ENCODE measurements around the gene MTHFD1L. TPM values are rescaled to one million over a fixed set of nuclear protein-coding genes. Genes with fewer than 3 reads are reported as not detected.

Gene MTHFD1L
- total RNA-seq, 2 donors from 2014 or later = 4.1 to 12.2 TPM

- TF ChIP-seq, protein P1, sequence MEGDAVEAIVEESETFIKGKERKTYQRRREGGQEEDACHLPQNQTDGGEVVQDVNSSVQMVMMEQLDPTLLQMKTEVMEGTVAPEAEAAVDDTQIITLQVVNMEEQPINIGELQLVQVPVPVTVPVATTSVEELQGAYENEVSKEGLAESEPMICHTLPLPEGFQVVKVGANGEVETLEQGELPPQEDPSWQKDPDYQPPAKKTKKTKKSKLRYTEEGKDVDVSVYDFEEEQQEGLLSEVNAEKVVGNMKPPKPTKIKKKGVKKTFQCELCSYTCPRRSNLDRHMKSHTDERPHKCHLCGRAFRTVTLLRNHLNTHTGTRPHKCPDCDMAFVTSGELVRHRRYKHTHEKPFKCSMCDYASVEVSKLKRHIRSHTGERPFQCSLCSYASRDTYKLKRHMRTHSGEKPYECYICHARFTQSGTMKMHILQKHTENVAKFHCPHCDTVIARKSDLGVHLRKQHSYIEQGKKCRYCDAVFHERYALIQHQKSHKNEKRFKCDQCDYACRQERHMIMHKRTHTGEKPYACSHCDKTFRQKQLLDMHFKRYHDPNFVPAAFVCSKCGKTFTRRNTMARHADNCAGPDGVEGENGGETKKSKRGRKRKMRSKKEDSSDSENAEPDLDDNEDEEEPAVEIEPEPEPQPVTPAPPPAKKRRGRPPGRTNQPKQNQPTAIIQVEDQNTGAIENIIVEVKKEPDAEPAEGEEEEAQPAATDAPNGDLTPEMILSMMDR (IDR thresholded peaks at IDR 0.05) = no peak
- no peaks in the 10 kb centered on the region for H3K36me3 ChIP-seq
- no peak overlapping the region for H3K4me3 ChIP-seq
- no peaks in the 10 kb centered on the region for H3K27me3 ChIP-seq
- H3K9me3 ChIP-seq = no peaks in the 10 kb centered on the region
- no peak overlapping the region for H3K27ac ChIP-seq
- H3K4me1 ChIP-seq = peaks cover 0 to 15% of the 10 kb centered on the region in 2 donors
- no peak for DNase-seq (ENCODE audit: low spot score)
Observed at GRCh38 chr6:151091571-151091970, 226.1 kb downstream of the MTHFD1L start.

DNA sequence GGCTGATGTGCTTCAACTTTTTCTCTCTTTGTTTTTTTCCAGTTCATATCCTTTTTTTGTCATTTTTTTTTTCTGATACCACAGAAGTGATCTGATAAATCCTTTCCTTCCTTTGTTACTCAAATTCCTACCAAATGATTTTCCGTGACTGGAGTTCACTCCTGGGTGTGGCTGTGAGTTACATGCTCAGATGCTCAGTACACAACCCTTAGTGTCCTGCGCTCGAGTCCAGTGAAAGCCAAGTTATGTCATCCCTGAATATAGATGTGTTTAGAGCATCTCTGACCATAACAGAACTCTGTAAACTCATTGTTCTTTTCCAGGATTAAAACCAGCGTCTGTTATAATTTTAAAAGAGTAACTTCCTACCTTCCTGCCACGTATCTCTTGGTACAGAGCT, 227.1 kb downstream of the MTHFD1L start:
- H3K27ac ChIP-seq = no peak overlapping the region
- H3K36me3 ChIP-seq = no peaks in the 10 kb centered on the region
- H3K9me3 ChIP-seq = no peaks in the 10 kb centered on the region
- TF ChIP-seq, protein P1 (IDR thresholded peaks at IDR 0.05) = no peak
- H3K27me3 ChIP-seq = no peaks in the 10 kb centered on the region
- no peak for DNase-seq (ENCODE audit: low spot score)
- H3K4me3 ChIP-seq = no peak overlapping the region
- peaks cover 0 to 13% of the 10 kb centered on the region in 2 donors for H3K4me1 ChIP-seq

- DNase-seq (ENCODE audit: low spot score) = no peak
- Histone ChIP-seq H3K9me3 (no peaks in the 10 kb centered on the region), H3K4me3 (no peak overlapping the region), H3K27ac (no peak overlapping the region), H3K27me3 (no peaks in the 10 kb centered on the region), H3K36me3 (no peaks in the 10 kb centered on the region), H3K4me1 (peaks cover 0 to 4% of the 10 kb centered on the region in 2 donors)
- TF ChIP-seq, protein P1 (IDR thresholded peaks at IDR 0.05) = no peak
Observed at GRCh38 chr6:151093706-151094105, 228.2 kb downstream of the MTHFD1L start.

DNA sequence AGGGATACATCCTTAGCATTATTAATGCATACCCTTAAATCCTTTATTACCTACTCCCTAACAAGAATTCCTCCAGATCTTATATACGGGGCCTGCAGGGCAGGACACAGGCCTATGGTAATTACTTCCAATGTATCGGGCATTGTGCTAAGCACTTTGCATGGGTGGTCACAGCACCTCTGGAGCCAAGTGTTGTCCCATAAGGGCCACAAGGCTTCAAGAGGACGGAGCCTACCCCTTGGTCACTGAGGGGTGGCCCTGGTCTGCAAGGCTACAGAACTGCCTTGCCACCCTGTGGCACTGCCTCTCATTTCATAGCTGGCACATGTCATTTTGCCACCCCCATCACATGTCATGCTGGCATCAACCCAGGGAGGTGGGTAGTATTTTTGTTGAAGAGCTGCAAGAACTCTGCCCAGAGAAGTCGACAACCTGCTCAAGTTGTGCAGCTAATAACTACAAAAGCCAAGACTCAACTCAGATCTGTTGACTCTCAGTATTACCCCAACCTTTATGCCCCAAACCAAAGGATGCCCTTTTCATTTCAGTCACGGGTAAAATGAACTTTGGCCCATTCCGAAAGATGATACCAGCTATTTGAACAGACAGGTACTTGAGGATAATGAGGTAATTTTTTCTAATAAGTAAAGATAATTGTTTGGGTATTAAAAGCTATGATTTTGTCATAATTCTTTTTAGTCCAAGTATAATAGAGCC, 230.2 kb downstream of the MTHFD1L start:
- Histone ChIP-seq H3K27ac (no peak overlapping the region), H3K36me3 (no peaks in the 10 kb centered on the region), H3K4me3 (no peak overlapping the region), H3K4me1 (no peaks in the 10 kb centered on the region), H3K27me3 (no peaks in the 10 kb centered on the region), H3K9me3 (no peaks in the 10 kb centered on the region)
- DNase-seq (ENCODE audit: low spot score) = no peak
- TF ChIP-seq, protein P1 (IDR thresholded peaks at IDR 0.05) = no peak

GRCh38 chr6:151096255-151096612, 230.7 kb downstream of the MTHFD1L start:
- no peaks in the 10 kb centered on the region for H3K27me3 ChIP-seq
- H3K27ac ChIP-seq = no peak overlapping the region
- DNase-seq (ENCODE audit: low spot score) = no peak
- TF ChIP-seq, protein P1 (IDR thresholded peaks at IDR 0.05) = no peak
- no peaks in the 10 kb centered on the region for H3K9me3 ChIP-seq
- H3K4me1 ChIP-seq = no peaks in the 10 kb centered on the region
- H3K4me3 ChIP-seq = no peak overlapping the region
- H3K36me3 ChIP-seq = no peaks in the 10 kb centered on the region

All from right atrium auricular region (tissue), 2 donors.